Upper lobe of left lung (tissue), 6 donors: ENCODE results near the gene PERP. TPM values are rescaled to one million over a fixed set of nuclear protein-coding genes. Genes with fewer than 3 reads are reported as not detected.
"Not testable (repeated sequence)": the region's sequence is repeated elsewhere in the genome, so short reads cannot be mapped to it uniquely, and the experiment has no call there.

ENCODE experiments used
- ATAC-seq, 2 donors: fragments of 200-7000 bp; cut with Tn5 transposase; one replicate each; pipeline ENCODE4 v1.9.1; 2022; ENCODE audit warnings: mild to moderate bottlenecking in 2 of 2, moderate library complexity in 2 of 2; ENCODE audit not compliant: low FRiP score in 2 of 2
- DNase-seq, 2 donors: peaks; one replicate each; pipeline ENCODE4 v3.0.0-alpha.2; 2019 to 2020
- H3K27ac ChIP-seq, 4 donors: fragments of 200-600 bp; sonication (generic); one replicate each; pipeline ENCODE4 v1.5.1; 2016 to 2019
- H3K27me3 ChIP-seq, 4 donors: fragments of 200-600 bp; sonication (generic); one replicate each; pipeline ENCODE4 v1.5.1; 2017 to 2019
- H3K36me3 ChIP-seq, 4 donors: fragments of 200-600 bp; sonication (generic); one replicate each; pipeline ENCODE4 v1.5.1; 2016 to 2019
- H3K4me1 ChIP-seq, 4 donors: fragments of 200-600 bp; sonication (generic); one replicate each; pipeline ENCODE4 v1.5.1; 2018 to 2019
- H3K4me3 ChIP-seq, 4 donors: fragments of 200-600 bp; sonication (generic); one replicate each; pipeline ENCODE4 v1.5.1; 2017 to 2019; ENCODE audit warnings: mild to moderate bottlenecking in 2 of 4, moderate library complexity in 1 of 4
- H3K9me3 ChIP-seq, 4 donors: fragments of 200-600 bp; sonication (generic); one replicate each; pipeline ENCODE4 v1.5.1; 2018 to 2019
- CTCF ChIP-seq, 6 experiments: fragments of 450-650 bp in 4 of 6; fragments of 200-600 bp in 2 of 6; sonication (generic) in 2 of 6; IDR thresholded peaks; one replicate each; pipeline ENCODE4 v1.5.1; 2016 to 2019; ENCODE audit warnings: antibody characterized with exemption in 6 of 6
- EP300 ChIP-seq, 4 donors: sonication (generic); formaldehyde crosslinking; IDR thresholded peaks; one replicate each; pipeline ENCODE4 v1.5.1; 2017; ENCODE audit warnings: antibody characterized with exemption in 4 of 4, control low read depth in 2 of 4
- POLR2A ChIP-seq, 4 donors: fragments of 450-650 bp; IDR thresholded peaks; one replicate each; pipeline ENCODE4 v1.5.1; 2016 to 2017; ENCODE audit warnings: antibody characterized with exemption in 4 of 4, mild to moderate bottlenecking in 2 of 4
- POLR2AphosphoS5 ChIP-seq, 2 donors: sonication (generic); formaldehyde crosslinking; IDR thresholded peaks; one replicate each; pipeline ENCODE4 v1.5.1; 2017; ENCODE audit warnings: antibody characterized with exemption in 2 of 2
- WGBS, 2 donors: methylation state at CpG; one replicate each; pipeline ENCODE4 v1.1.5; 2017 to 2018; 5-methylcytosine and 5-hydroxymethylcytosine counted together
- total RNA-seq, 6 donors: library from RNA; depleted of rRNA in 4 of 6; stranded (reverse); fragments of >200 nt in 4 of 6; gene quantifications; one replicate each; pipeline versions ENCODE4 v1.1.0 to v1.2.1, GENCODE V29; 2016 to 2021
- donor health status: DM: no; HTN: no; CAD: no; lungs with moderate emphysema.
- donor health status: DM: no; HTN: yes; CAD: no; lungs with severe emphysema.

The PERP gene
- total RNA-seq, 6 donors from 2014 or later = 13.6 to 69.8 (median 26.1) TPM

GRCh38 chr6:138086573-138087196 is 20.5 kb downstream of the PERP start:
- 64 to 72% methylated on average over 5 of the region's 5 CpGs for WGBS, 2 donors
- TF ChIP-seq POLR2AphosphoS5 (IDR thresholded peaks at IDR 0.05) = no peak
- TF ChIP-seq CTCF (IDR thresholded peaks at IDR 0.05) = no peak
- no peak for TF ChIP-seq EP300 (IDR thresholded peaks at IDR 0.05)
- no peak for TF ChIP-seq POLR2A (IDR thresholded peaks at IDR 0.05)
- no peak for ATAC-seq

GRCh38 chr6:138085839-138086222 is 21.4 kb downstream of the PERP start:
- H3K27me3 ChIP-seq = no peaks in the 10 kb centered on the region
- H3K4me1 ChIP-seq = peaks cover 0 to 7% (median 5%) of the 10 kb centered on the region in 4 donors
- no peaks in the 10 kb centered on the region for H3K36me3 ChIP-seq
- DNase-seq = no peak
- ATAC-seq = no peak
- H3K4me3 ChIP-seq = no peak overlapping the region
- no peaks in the 10 kb centered on the region for H3K9me3 ChIP-seq
- WGBS, 2 donors = 81 to 84% methylated on average over 2 of the region's 2 CpGs
- no peak for TF ChIP-seq EP300 (IDR thresholded peaks at IDR 0.05)
- no peak for TF ChIP-seq POLR2A (IDR thresholded peaks at IDR 0.05)
- no peak for TF ChIP-seq POLR2AphosphoS5 (IDR thresholded peaks at IDR 0.05)
- TF ChIP-seq CTCF (IDR thresholded peaks at IDR 0.05) = no peak
- H3K27ac ChIP-seq = no peak overlapping the region

More at GRCh38 chr6:138086573-138087196, 20.5 kb downstream of the PERP start:
- H3K4me1 ChIP-seq = peaks cover 0 to 7% (median 5%) of the 10 kb centered on the region in 4 donors
- H3K27me3 ChIP-seq = no peaks in the 10 kb centered on the region
- DNase-seq = no peak
- H3K4me3 ChIP-seq = no peak overlapping the region
- H3K9me3 ChIP-seq = no peaks in the 10 kb centered on the region
- no peak overlapping the region for H3K27ac ChIP-seq
- no peaks in the 10 kb centered on the region for H3K36me3 ChIP-seq

GRCh38 chr6:138084904-138085838 is 22.0 kb downstream of the PERP start:
- WGBS, 2 donors = 89 to 90% methylated on average over 10 of the region's 10 CpGs
- no peaks in the 10 kb centered on the region for H3K27me3 ChIP-seq
- H3K4me3 ChIP-seq = no peak overlapping the region
- no peaks in the 10 kb centered on the region for H3K9me3 ChIP-seq
- H3K36me3 ChIP-seq = no peaks in the 10 kb centered on the region
- H3K27ac ChIP-seq = no peak overlapping the region
- ATAC-seq = no peak
- peaks cover 0 to 7% (median 5%) of the 10 kb centered on the region in 4 donors for H3K4me1 ChIP-seq
- no peak for TF ChIP-seq POLR2A (IDR thresholded peaks at IDR 0.05)
- no peak for TF ChIP-seq POLR2AphosphoS5 (IDR thresholded peaks at IDR 0.05)
- TF ChIP-seq EP300 (IDR thresholded peaks at IDR 0.05) = no peak
- no peak for TF ChIP-seq CTCF (IDR thresholded peaks at IDR 0.05)
- DNase-seq = no peak

GRCh38 chr6:138082232-138082631 is 25.0 kb downstream of the PERP start:
- no peaks in the 10 kb centered on the region for H3K36me3 ChIP-seq
- no peak for ATAC-seq
- H3K4me1 ChIP-seq = no peaks in the 10 kb centered on the region
- DNase-seq = peak in 1 of 2 donors; percentile 10
- TF ChIP-seq POLR2AphosphoS5 (IDR thresholded peaks at IDR 0.05) (no peak), POLR2A (IDR thresholded peaks at IDR 0.05) (no peak)
- H3K4me3 ChIP-seq = no peak overlapping the region
- no peaks in the 10 kb centered on the region for H3K27me3 ChIP-seq
- no peak overlapping the region for H3K27ac ChIP-seq
- no peaks in the 10 kb centered on the region for H3K9me3 ChIP-seq
- WGBS, 2 donors = 91 to 94% methylated on average over 12 of the region's 12 CpGs

- not testable (repeated sequence) for H3K4me3 ChIP-seq, ATAC-seq, H3K9me3 ChIP-seq, H3K4me1 ChIP-seq, H3K27ac ChIP-seq, H3K36me3 ChIP-seq, H3K27me3 ChIP-seq, DNase-seq
Observed at GRCh38 chr6:138079556-138079955, 27.7 kb downstream of the PERP start.
